Measurements from ENCODE around the gene CMKLR1. TPM values are rescaled to one million over a fixed set of nuclear protein-coding genes. Genes with fewer than 3 reads are reported as not detected.

CMKLR1 gene
- total and polyA plus RNA-seq, 2 donors (not counting 3 experiments of a cell fraction or from before 2014, with no cell fraction given): 0.61 TPM; not detected in 1

GRCh38 chr12:108257610-108258106 lies 81.5 kb downstream of the CMKLR1 start:
- no peaks in the 10 kb centered on the region for H3K4me1 ChIP-seq (ENCODE audit: control insufficient read depth, extremely low read depth, insufficient read depth, low read length)
- no peaks in the 10 kb centered on the region for H3K79me2 ChIP-seq (ENCODE audit: control insufficient read depth, insufficient read depth, low read length)
- DNase-seq (ENCODE audit: low read depth, low spot score): no peak
- no peak overlapping the region for H2AFZ ChIP-seq (ENCODE audit: low read depth, low read length)
- H3K36me3 ChIP-seq (ENCODE audit: control insufficient read depth in 2 of 2, extremely low read depth in 1 of 2, insufficient read depth in 2 of 2, low read length in 2 of 2): no peaks in the 10 kb centered on the region
- H3K4me3 ChIP-seq (replicated peaks in 1 of 3; ENCODE audit: insufficient read depth in 1 of 3, low read depth in 1 of 3, low read length in 3 of 3): no peak overlapping the region
- ChIA-PET CTCF (no interaction called here), POLR2A (no interaction called here)
- H3K27ac ChIP-seq (ENCODE audit: insufficient read depth, low read depth, low read length): no peak overlapping the region
- intact Hi-C loops (cut with micrococcal nuclease) (no loop called here), dilution Hi-C loops (cut with MboI; ENCODE audit: extremely low pct_ligation_motif_present, low sequenced_read_pairs) (no loop called here)
- FAIRE-seq: no peak
- no peak for TF ChIP-seq MAX (IDR thresholded peaks at IDR 0.05; ENCODE audit: insufficient read depth, insufficient read length)
- TF ChIP-seq CTCF (IDR thresholded peaks at IDR 0.05; ENCODE audit: extremely low read depth in 1 of 2, insufficient read depth in 1 of 2, low read depth in 1 of 2, low read length in 2 of 2): no peak
- TF ChIP-seq FOS (IDR thresholded peaks at IDR 0.05; ENCODE audit: borderline replicate concordance, insufficient read depth, low read length): no peak
- TF ChIP-seq POLR2AphosphoS5 (IDR thresholded peaks at IDR 0.05; ENCODE audit: insufficient read depth, low read depth, low read length): no peak
- no peak for TF ChIP-seq GATA2 (IDR thresholded peaks at IDR 0.05; ENCODE audit: insufficient read depth, insufficient read length, low read depth, low read length)
- no peak for TF ChIP-seq EZH2 (IDR thresholded peaks at IDR 0.05; ENCODE audit: borderline replicate concordance, low read depth, low read length, severe bottlenecking)
- no peak for TF ChIP-seq MYC (IDR thresholded peaks at IDR 0.05; ENCODE audit: low read depth, low read length)
- no peak for TF ChIP-seq JUN (IDR thresholded peaks at IDR 0.05; ENCODE audit: borderline replicate concordance, insufficient read depth, insufficient read length, low read depth)
- no peak for TF ChIP-seq POLR2A (IDR thresholded peaks at IDR 0.05; ENCODE audit: low read depth, low read length)
- H3K9ac ChIP-seq (replicated peaks; ENCODE audit: extremely low read depth, insufficient read depth, low read length): no peak overlapping the region
- no peak overlapping the region for H3K4me2 ChIP-seq (ENCODE audit: insufficient read depth, low read length)
- H4K20me1 ChIP-seq (replicated peaks; ENCODE audit: control insufficient read depth, extremely low read depth, insufficient read depth, low read length): no peaks in the 10 kb centered on the region
- BruUV-seq (replicated peaks): no TSS peak
- H3K27me3 ChIP-seq (ENCODE audit: control insufficient read depth in 2 of 2, insufficient read depth in 2 of 2, low read length in 2 of 2): no peaks in the 10 kb centered on the region
- no peaks in the 10 kb centered on the region for H3K9me3 ChIP-seq (replicated peaks; ENCODE audit: control insufficient read depth, insufficient read depth, low read length)
- H3K9me1 ChIP-seq (replicated peaks; ENCODE audit: control insufficient read depth, extremely low read depth, insufficient read depth, low read length): no peaks in the 10 kb centered on the region
